ENCODE data around the gene GUK1.

DNA sequence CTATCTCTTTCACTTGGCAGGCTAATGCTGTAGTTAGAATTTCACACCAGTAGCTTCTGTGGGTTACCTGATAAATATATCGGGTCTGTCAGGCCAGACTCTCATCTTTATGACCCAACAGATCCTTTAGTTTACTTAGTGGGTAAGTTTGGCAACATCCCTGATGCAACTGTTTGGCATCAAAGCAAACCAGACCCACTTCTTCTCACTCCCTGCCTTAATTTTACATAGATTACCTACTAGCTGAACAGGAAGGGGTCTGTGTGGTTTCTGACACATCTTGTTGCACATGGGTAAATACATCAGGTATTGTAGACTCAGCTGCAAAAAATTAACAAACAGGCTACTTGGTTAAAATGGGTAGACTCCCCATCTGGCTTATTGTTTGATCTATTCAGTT, 3.2 kb upstream of the GUK1 start:
- TF ChIP-seq CTCF (conservative IDR thresholded peaks at IDR 0.05; ENCODE audit: low read length) (no peak), EZH2phosphoT487 (IDR thresholded peaks at IDR 0.05; ENCODE audit: borderline replicate concordance) (no peak)

Measured in Loucy (cell line).